ENCODE data around the gene ATXN7L1.

The ATXN7L1 gene

GRCh38 chr7:105651798-105652197 is 224.6 kb downstream of the ATXN7L1 start:
- no peak for FAIRE-seq
- no peak for DNase-seq (ENCODE audit: insufficient read length)

GRCh38 chr7:105650382-105650970 is 225.9 kb downstream of the ATXN7L1 start:
- DNase-seq (ENCODE audit: insufficient read length): no peak
- no peak for FAIRE-seq
- TF ChIP-seq TAF1 (IDR thresholded peaks at IDR 0.05; ENCODE audit: borderline replicate concordance, low read depth, low read length): no peak
- no peak for TF ChIP-seq POLR2AphosphoS5 (IDR thresholded peaks at IDR 0.05; ENCODE audit: low read depth, low read length)
- no peak for TF ChIP-seq POLR2A (IDR thresholded peaks at IDR 0.05; ENCODE audit: low read depth, low read length)

More at GRCh38 chr7:105651798-105652197, 224.6 kb downstream of the ATXN7L1 start:
- TF ChIP-seq TAF1 (IDR thresholded peaks at IDR 0.05; ENCODE audit: borderline replicate concordance, low read depth, low read length): no peak

- no peak for DNase-seq (ENCODE audit: insufficient read length)
Observed at GRCh38 chr7:105649727-105650381, 226.5 kb downstream of the ATXN7L1 start.

GRCh38 chr7:105648561-105649401 is 227.6 kb downstream of the ATXN7L1 start:
- FAIRE-seq (no peak), DNase-seq (ENCODE audit: insufficient read length) (no peak)

More at GRCh38 chr7:105649727-105650381, 226.5 kb downstream of the ATXN7L1 start:
- no peak for FAIRE-seq
- no peak for TF ChIP-seq POLR2AphosphoS5 (IDR thresholded peaks at IDR 0.05; ENCODE audit: low read depth, low read length)
- no peak for TF ChIP-seq TAF1 (IDR thresholded peaks at IDR 0.05; ENCODE audit: borderline replicate concordance, low read depth, low read length)
- no peak for TF ChIP-seq POLR2A (IDR thresholded peaks at IDR 0.05; ENCODE audit: low read depth, low read length)

GRCh38 chr7:105647591-105647990 is 228.8 kb downstream of the ATXN7L1 start:
- TF ChIP-seq POLR2A (IDR thresholded peaks at IDR 0.05; ENCODE audit: low read depth, low read length) (no peak), POLR2AphosphoS5 (IDR thresholded peaks at IDR 0.05; ENCODE audit: low read depth, low read length) (no peak), TAF1 (IDR thresholded peaks at IDR 0.05; ENCODE audit: borderline replicate concordance, low read depth, low read length) (no peak)
- DNase-seq (ENCODE audit: insufficient read length): no peak
- no peak for FAIRE-seq

More at GRCh38 chr7:105648561-105649401, 227.6 kb downstream of the ATXN7L1 start:
- TF ChIP-seq POLR2A (IDR thresholded peaks at IDR 0.05; ENCODE audit: low read depth, low read length): no peak
- no peak for TF ChIP-seq TAF1 (IDR thresholded peaks at IDR 0.05; ENCODE audit: borderline replicate concordance, low read depth, low read length)
- TF ChIP-seq POLR2AphosphoS5 (IDR thresholded peaks at IDR 0.05; ENCODE audit: low read depth, low read length): no peak

GRCh38 chr7:105644937-105645336 is 231.5 kb downstream of the ATXN7L1 start:
- FAIRE-seq: no peak
- no peak for DNase-seq (ENCODE audit: insufficient read length)
- no peak for TF ChIP-seq POLR2A (IDR thresholded peaks at IDR 0.05; ENCODE audit: low read depth, low read length)
- no peak for TF ChIP-seq TAF1 (IDR thresholded peaks at IDR 0.05; ENCODE audit: borderline replicate concordance, low read depth, low read length)
- no peak for TF ChIP-seq POLR2AphosphoS5 (IDR thresholded peaks at IDR 0.05; ENCODE audit: low read depth, low read length)

- TF ChIP-seq TAF1 (IDR thresholded peaks at IDR 0.05; ENCODE audit: borderline replicate concordance, low read depth, low read length) (no peak), POLR2A (IDR thresholded peaks at IDR 0.05; ENCODE audit: low read depth, low read length) (no peak), POLR2AphosphoS5 (IDR thresholded peaks at IDR 0.05; ENCODE audit: low read depth, low read length) (no peak)
- DNase-seq (ENCODE audit: insufficient read length) (no peak), FAIRE-seq (no peak)
Observed at GRCh38 chr7:105643851-105644250, 232.5 kb downstream of the ATXN7L1 start.

- DNase-seq (ENCODE audit: insufficient read length) (no peak), FAIRE-seq (no peak)
- TF ChIP-seq TAF1 (IDR thresholded peaks at IDR 0.05; ENCODE audit: borderline replicate concordance, low read depth, low read length): no peak
- TF ChIP-seq POLR2A (IDR thresholded peaks at IDR 0.05; ENCODE audit: low read depth, low read length): no peak
- no peak for TF ChIP-seq POLR2AphosphoS5 (IDR thresholded peaks at IDR 0.05; ENCODE audit: low read depth, low read length)
Observed at GRCh38 chr7:105643384-105643783, 233.0 kb downstream of the ATXN7L1 start.

GRCh38 chr7:105642264-105642663 is 234.1 kb downstream of the ATXN7L1 start:
- TF ChIP-seq TAF1 (IDR thresholded peaks at IDR 0.05; ENCODE audit: borderline replicate concordance, low read depth, low read length) (no peak), POLR2A (IDR thresholded peaks at IDR 0.05; ENCODE audit: low read depth, low read length) (no peak), POLR2AphosphoS5 (IDR thresholded peaks at IDR 0.05; ENCODE audit: low read depth, low read length) (no peak)
- DNase-seq (ENCODE audit: insufficient read length) (no peak), FAIRE-seq (no peak)

GRCh38 chr7:105640956-105641810 is 235.2 kb downstream of the ATXN7L1 start:
- no peak for DNase-seq (ENCODE audit: insufficient read length)
- no peak for FAIRE-seq
- no peak for TF ChIP-seq TAF1 (IDR thresholded peaks at IDR 0.05; ENCODE audit: borderline replicate concordance, low read depth, low read length)
- no peak for TF ChIP-seq POLR2A (IDR thresholded peaks at IDR 0.05; ENCODE audit: low read depth, low read length)
- no peak for TF ChIP-seq POLR2AphosphoS5 (IDR thresholded peaks at IDR 0.05; ENCODE audit: low read depth, low read length)
